Measurements from ENCODE around the gene SCGB1D4.
"Not testable (repeated sequence)": the region's sequence is repeated elsewhere in the genome, so short reads cannot be mapped to it uniquely, and the experiment has no call there.

DNA sequence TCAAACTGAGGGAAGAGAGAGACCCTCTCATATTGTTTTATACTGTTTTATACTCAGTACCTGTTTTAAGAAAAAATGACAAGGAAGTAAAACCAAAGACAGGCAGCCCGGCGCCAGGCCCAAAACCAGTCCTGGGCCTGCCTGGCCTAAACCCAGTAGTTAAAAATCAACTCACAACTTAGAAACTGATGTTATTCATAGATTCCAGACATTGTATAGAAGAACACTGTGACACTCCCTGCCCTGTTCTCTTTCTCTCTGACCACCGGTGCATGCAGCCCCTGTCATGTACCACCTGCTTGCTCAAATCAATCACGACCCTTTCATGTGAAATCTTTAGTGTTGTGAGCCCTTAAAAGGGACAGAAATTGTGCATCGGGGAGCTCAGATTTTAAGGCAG, 26.9 kb upstream of the SCGB1D4 start:
- TF ChIP-seq CTCF (conservative IDR thresholded peaks at IDR 0.05; ENCODE audit: low read depth, low read length); POLR2A (IDR thresholded peaks at IDR 0.05; ENCODE audit: low read depth, low read length); BHLHE40 (IDR thresholded peaks at IDR 0.05; ENCODE audit: low read depth, low read length); RAD21 (IDR thresholded peaks at IDR 0.05; ENCODE audit: low read length); CEBPB (IDR thresholded peaks at IDR 0.05; ENCODE audit: low read depth, low read length): not testable (repeated sequence)
